SK-N-SH (cell line): ENCODE data around the gene POLQ.

Source experiments
- CTCF ChIP-seq: fragments of 200-600 bp; sonication (generic); IDR thresholded peaks from 2 replicates; pipeline ENCODE4 v1.6.1; 2017; ENCODE audit warnings: antibody characterized with exemption, mild to moderate bottlenecking, moderate library complexity
- ELF1 ChIP-seq: IDR thresholded peaks from 2 replicates; pipeline ENCODE4 v1.4.0; 2012
- JUND ChIP-seq: IDR thresholded peaks from 2 replicates; pipeline ENCODE4 v1.4.0; 2012
- MEF2A ChIP-seq: IDR thresholded peaks from 2 replicates; pipeline ENCODE4 v1.4.0; 2012; ENCODE audit warnings: low read depth, borderline replicate concordance
- POLR2AphosphoS5 ChIP-seq: IDR thresholded peaks from 2 replicates; pipeline ENCODE4 v1.6.1; 2012; ENCODE audit warnings: low read depth, low read length

GRCh38 chr3:121529308-121529707 lies 16.5 kb downstream of the POLQ start:
- no peak for TF ChIP-seq JUND
- peak; percentile 66 for TF ChIP-seq CTCF
- no peak for TF ChIP-seq POLR2AphosphoS5
- TF ChIP-seq MEF2A, result no peak
- TF ChIP-seq ELF1, result no peak
